MM.1S (cell line): Measurements from ENCODE around the gene TAS2R20.
"Not testable (repeated sequence)": the region's sequence is repeated elsewhere in the genome, so short reads cannot be mapped to it uniquely, and the experiment has no call there.

ENCODE experiments used
- DNase-seq: peaks from one replicate; pipeline ENCODE4 v3.0.0-alpha.2; 2015
- H2AFZ ChIP-seq: fragments of 300-600 bp; sonication (generic); 2 replicates; pipeline ENCODE4 v1.6.0; 2016; ENCODE audit warnings: antibody characterized with exemption, low read length
- H3F3A ChIP-seq: fragments of 300-600 bp; sonication (generic); 2 replicates; pipeline ENCODE4 v1.6.1; 2016; ENCODE audit warnings: mild to moderate bottlenecking, antibody characterized with exemption, low read length, moderate library complexity, mixed read lengths; ENCODE audit not compliant: insufficient read depth
- H3K27ac ChIP-seq: fragments of 300-600 bp; sonication (generic); 2 replicates; pipeline ENCODE4 v1.5.1; 2016; ENCODE audit warnings: mild to moderate bottlenecking, low read length
- H3K27me3 ChIP-seq: fragments of 300-600 bp; sonication (generic); replicated peaks from 2 replicates; pipeline ENCODE4 v1.6.0; 2016; ENCODE audit warnings: low read length; ENCODE audit not compliant: insufficient read depth
- H3K36me3 ChIP-seq: fragments of 300-600 bp; sonication (generic); replicated peaks from 2 replicates; pipeline ENCODE4 v1.6.1; 2016; ENCODE audit warnings: mild to moderate bottlenecking, low read length, mixed read lengths; ENCODE audit not compliant: insufficient read depth
- H3K4me1 ChIP-seq: fragments of 300-600 bp; sonication (generic); 2 replicates; pipeline ENCODE4 v1.6.1; 2016; ENCODE audit warnings: low read length, mixed read lengths
- H3K4me2 ChIP-seq: fragments of 300-600 bp; sonication (generic); 2 replicates; pipeline ENCODE4 v1.6.0; 2016; ENCODE audit warnings: low read depth, low read length
- H3K4me3 ChIP-seq: fragments of 300-600 bp; sonication (generic); 2 replicates; pipeline ENCODE4 v1.5.1; 2016; ENCODE audit warnings: low read length, mixed read lengths
- H3K79me2 ChIP-seq: fragments of 300-600 bp; sonication (generic); 2 replicates; pipeline ENCODE4 v1.6.1; 2016; ENCODE audit warnings: mixed run types, low read length, mixed read lengths
- H3K9ac ChIP-seq: fragments of 300-600 bp; sonication (generic); 2 replicates; pipeline ENCODE4 v1.6.1; 2016; ENCODE audit warnings: low read length, mixed read lengths
- H3K9me2 ChIP-seq: fragments of 300-600 bp; sonication (generic); replicated peaks from 2 replicates; pipeline ENCODE4 v1.6.1; 2016; ENCODE audit warnings: mild to moderate bottlenecking, low read length, mixed read lengths; ENCODE audit not compliant: insufficient read depth
- H3K9me3 ChIP-seq: fragments of 300-600 bp; sonication (generic); replicated peaks from 2 replicates; pipeline ENCODE4 v1.6.1; 2016; ENCODE audit warnings: mild to moderate bottlenecking, low read length, mixed read lengths; ENCODE audit not compliant: insufficient read depth
- H4K20me1 ChIP-seq: fragments of 300-600 bp; sonication (generic); 2 replicates; pipeline ENCODE4 v1.6.1; 2016; ENCODE audit warnings: mild to moderate bottlenecking, low read length, moderate library complexity, mixed read lengths; ENCODE audit not compliant: insufficient read depth
- EZH2 ChIP-seq: fragments of 300-600 bp; sonication (generic); optimal IDR thresholded peaks from 2 replicates; pipeline ENCODE3; 2017; ENCODE audit warnings: low read depth, mild to moderate bottlenecking, antibody characterized with exemption, low read length, mixed read lengths
- EZH2phosphoT487 ChIP-seq: fragments of 300-600 bp; sonication (generic); IDR thresholded peaks from 2 replicates; pipeline ENCODE4 v1.6.1; 2018; ENCODE audit warnings: antibody characterized with exemption, low read length
- TF ChIP-seq, protein P1 (sequence below): fragments of 300-600 bp; sonication (generic); IDR thresholded peaks from 2 replicates; pipeline ENCODE4 v1.5.1; 2016; ENCODE audit warnings: antibody characterized with exemption, low read length, mixed read lengths

The TAS2R20 gene, protein sequence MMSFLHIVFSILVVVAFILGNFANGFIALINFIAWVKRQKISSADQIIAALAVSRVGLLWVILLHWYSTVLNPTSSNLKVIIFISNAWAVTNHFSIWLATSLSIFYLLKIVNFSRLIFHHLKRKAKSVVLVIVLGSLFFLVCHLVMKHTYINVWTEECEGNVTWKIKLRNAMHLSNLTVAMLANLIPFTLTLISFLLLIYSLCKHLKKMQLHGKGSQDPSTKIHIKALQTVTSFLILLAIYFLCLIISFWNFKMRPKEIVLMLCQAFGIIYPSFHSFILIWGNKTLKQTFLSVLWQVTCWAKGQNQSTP

DNA sequence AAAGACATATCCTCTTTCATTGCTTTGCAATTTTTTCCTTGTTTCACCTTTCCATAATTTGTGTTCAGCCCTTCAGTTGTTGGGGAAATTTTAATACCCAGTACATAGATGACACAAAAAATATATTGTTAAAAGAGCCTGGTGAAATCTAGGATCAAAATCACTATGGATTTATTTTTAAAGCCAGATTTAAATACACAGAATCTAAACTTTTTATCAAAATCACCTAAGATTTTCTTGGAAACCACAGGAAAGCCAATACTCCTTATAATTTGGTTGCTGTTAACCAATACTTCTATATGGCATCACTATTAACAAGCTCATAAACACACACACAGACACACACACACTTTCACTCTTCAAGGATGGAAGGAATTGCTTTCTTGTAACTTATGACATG is at the start of gene TAS2R20:
TAS2R20 (minus strand) TSS at position 101 of the 400 bp plus-strand sequence. CDS start 429 bp downstream, outside the sequence.
- Histone ChIP-seq H2AFZ (no peak within 1 kb of the TSS), H3K79me2 (no peaks in the 10 kb centered on the region), H3K9ac (no peak within 1 kb of the TSS), H3K27ac (no peak within 1 kb of the TSS), H3K4me1 (no peaks in the 10 kb centered on the region), H3F3A (no peaks in the 10 kb centered on the region), H3K36me3 (no peaks in the 10 kb centered on the region), H3K9me3 (no peaks in the 10 kb centered on the region), H3K4me3 (no peak within 1 kb of the TSS), H4K20me1 (no peaks in the 10 kb centered on the region), H3K27me3 (no peaks in the 10 kb centered on the region), H3K4me2 (no peak within 1 kb of the TSS), H3K9me2 (no peaks in the 10 kb centered on the region)
- TF ChIP-seq, protein P1, sequence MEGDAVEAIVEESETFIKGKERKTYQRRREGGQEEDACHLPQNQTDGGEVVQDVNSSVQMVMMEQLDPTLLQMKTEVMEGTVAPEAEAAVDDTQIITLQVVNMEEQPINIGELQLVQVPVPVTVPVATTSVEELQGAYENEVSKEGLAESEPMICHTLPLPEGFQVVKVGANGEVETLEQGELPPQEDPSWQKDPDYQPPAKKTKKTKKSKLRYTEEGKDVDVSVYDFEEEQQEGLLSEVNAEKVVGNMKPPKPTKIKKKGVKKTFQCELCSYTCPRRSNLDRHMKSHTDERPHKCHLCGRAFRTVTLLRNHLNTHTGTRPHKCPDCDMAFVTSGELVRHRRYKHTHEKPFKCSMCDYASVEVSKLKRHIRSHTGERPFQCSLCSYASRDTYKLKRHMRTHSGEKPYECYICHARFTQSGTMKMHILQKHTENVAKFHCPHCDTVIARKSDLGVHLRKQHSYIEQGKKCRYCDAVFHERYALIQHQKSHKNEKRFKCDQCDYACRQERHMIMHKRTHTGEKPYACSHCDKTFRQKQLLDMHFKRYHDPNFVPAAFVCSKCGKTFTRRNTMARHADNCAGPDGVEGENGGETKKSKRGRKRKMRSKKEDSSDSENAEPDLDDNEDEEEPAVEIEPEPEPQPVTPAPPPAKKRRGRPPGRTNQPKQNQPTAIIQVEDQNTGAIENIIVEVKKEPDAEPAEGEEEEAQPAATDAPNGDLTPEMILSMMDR = no peak
- TF ChIP-seq EZH2 = no peak
- TF ChIP-seq EZH2phosphoT487 = no peak
- DNase-seq = no peak

DNA sequence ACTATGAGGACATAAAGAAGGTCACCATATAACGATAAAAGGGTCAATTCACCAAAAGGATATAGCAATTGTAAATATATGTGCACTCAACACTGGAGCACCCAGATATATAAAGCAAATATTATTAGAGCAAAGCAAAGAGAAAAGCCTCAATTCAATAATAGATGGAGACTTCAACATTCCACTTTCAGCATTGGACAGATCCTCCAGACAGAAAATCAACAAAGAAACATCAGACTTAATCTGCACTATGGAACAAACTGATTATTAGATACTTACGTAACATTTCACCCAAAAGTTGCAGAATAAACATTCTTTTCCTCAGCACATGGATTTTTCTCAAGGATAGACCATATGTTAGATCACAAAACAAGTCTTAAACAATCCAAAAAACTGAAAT is 43.3 kb upstream of the TAS2R20 start:
- not testable (repeated sequence) for H3K79me2 ChIP-seq, H3K36me3 ChIP-seq

DNA sequence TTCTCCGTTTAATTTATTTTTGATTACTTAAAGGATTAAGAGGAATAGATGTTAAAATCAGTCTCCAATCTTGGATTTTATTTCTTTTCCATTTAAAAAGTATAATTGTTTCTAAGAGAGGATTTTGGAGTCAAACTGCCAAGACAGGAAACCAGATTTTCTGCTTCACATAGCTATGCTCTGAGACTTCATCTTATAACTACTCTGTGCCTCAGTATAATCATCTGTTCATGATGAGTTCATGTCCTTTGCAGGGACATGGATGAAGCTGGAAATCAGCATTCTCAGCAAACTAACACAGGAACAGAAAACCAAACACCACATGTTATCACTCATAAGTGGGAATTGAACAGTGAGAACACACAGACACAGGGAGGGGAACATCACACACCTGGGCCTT is 42.1 kb upstream of the TAS2R20 start:
- DNase-seq = no peak
- H3K9ac ChIP-seq = no peak overlapping the region
- no peaks in the 10 kb centered on the region for H4K20me1 ChIP-seq

More for the DNA sequence above, 43.3 kb upstream of the TAS2R20 start:
- H3K4me3 ChIP-seq, H3K4me2 ChIP-seq, H3F3A ChIP-seq, H3K27ac ChIP-seq, H4K20me1 ChIP-seq, H3K9ac ChIP-seq, H3K9me2 ChIP-seq, H3K9me3 ChIP-seq, H3K4me1 ChIP-seq, DNase-seq, H2AFZ ChIP-seq, H3K27me3 ChIP-seq: not testable (repeated sequence)

More for the DNA sequence above, 42.1 kb upstream of the TAS2R20 start:
- Histone ChIP-seq H3K79me2 (peaks cover 4% of the 10 kb centered on the region; the same call in 1 of the 2 replicates), H3K9me3 (no peaks in the 10 kb centered on the region), H3K4me2 (no peak overlapping the region), H3K4me1 (no peaks in the 10 kb centered on the region), H3K27me3 (no peaks in the 10 kb centered on the region), H3K27ac (no peak overlapping the region), H2AFZ (no peak overlapping the region), H3K9me2 (no peaks in the 10 kb centered on the region), H3K36me3 (no peaks in the 10 kb centered on the region), H3K4me3 (no peak overlapping the region), H3F3A (no peaks in the 10 kb centered on the region)
- TF ChIP-seq EZH2phosphoT487 = no peak
- TF ChIP-seq, protein P1 = no peak
- TF ChIP-seq EZH2 = no peak
